Neural cell (in vitro differentiated cells): Measurements from ENCODE around the gene MYO7A. TPM values are rescaled to one million over a fixed set of nuclear protein-coding genes. Genes with fewer than 3 reads are reported as not detected.

ENCODE experiments used
- H2AFZ ChIP-seq: fragments of 200-600, 300-800 bp; sonication (generic), shearing (Covaris generic); 2 replicates; pipeline ENCODE4 v1.6.0; 2014; ENCODE audit warnings: low read depth, mild to moderate bottlenecking, antibody characterized with exemption, low read length, moderate library complexity
- H3F3A ChIP-seq: fragments of 200-600 bp; shearing (Covaris generic); 2 replicates; pipeline ENCODE4 v1.6.1; 2016; ENCODE audit warnings: mild to moderate bottlenecking, moderate library complexity, mixed read lengths, antibody characterized with exemption, low read length; ENCODE audit not compliant: insufficient read depth, poor library complexity, severe bottlenecking
- H3K27ac ChIP-seq: fragments of 200-600, 300-800 bp; sonication (generic), shearing (Covaris generic); 2 replicates; pipeline ENCODE4 v1.5.1; 2014; ENCODE audit warnings: mild to moderate bottlenecking, low read length, moderate library complexity
- H3K27me3 ChIP-seq: fragments of 300-800, 200-600 bp; sonication (generic), shearing (Covaris generic); 2 replicates; pipeline ENCODE4 v1.6.0; 2014; ENCODE audit warnings: mild to moderate bottlenecking, low read depth, low read length, moderate library complexity; ENCODE audit not compliant: insufficient read depth
- H3K36me3 ChIP-seq: fragments of 300-800, 200-600 bp; sonication (generic), shearing (Covaris generic); 2 replicates; pipeline ENCODE4 v1.5.1; 2014; ENCODE audit warnings: mild to moderate bottlenecking, antibody characterized with exemption, low read length, moderate library complexity; ENCODE audit not compliant: insufficient read depth
- H3K4me2 ChIP-seq: fragments of 300-800, 200-600 bp; sonication (generic), shearing (Covaris generic); 2 replicates; pipeline ENCODE4 v1.6.0; 2014; ENCODE audit warnings: mild to moderate bottlenecking, low read length
- H3K4me3 ChIP-seq: fragments of 300-800, 200-600 bp; sonication (generic), shearing (Covaris generic); 2 replicates; pipeline ENCODE4 v1.5.1; 2014; ENCODE audit warnings: mild to moderate bottlenecking, low read length, moderate library complexity
- H3K79me2 ChIP-seq: fragments of 200-600 bp; shearing (Covaris generic); replicated peaks from 2 replicates; pipeline ENCODE4 v1.6.0; 2014; ENCODE audit warnings: mild to moderate bottlenecking, low read length, moderate library complexity; ENCODE audit not compliant: insufficient read depth
- H3K9ac ChIP-seq: fragments of 300-800, 200-600 bp; sonication (generic), shearing (Covaris generic); 2 replicates; pipeline ENCODE4 v1.6.1; 2016; ENCODE audit warnings: mild to moderate bottlenecking, low read length, mixed read lengths
- H3K9me2 ChIP-seq: fragments of 200-600 bp; shearing (Covaris generic); 2 replicates; pipeline ENCODE4 v1.6.1; 2016; ENCODE audit warnings: mild to moderate bottlenecking, low read length, mixed read lengths; ENCODE audit not compliant: insufficient read depth
- H3K9me3 ChIP-seq: fragments of 200-600, 300-800 bp; sonication (generic), shearing (Covaris generic); 2 replicates; pipeline ENCODE4 v1.6.1; 2016; ENCODE audit warnings: mild to moderate bottlenecking, mixed run types, low read length, moderate library complexity, mixed read lengths
- H4K20me1 ChIP-seq: fragments of 200-600 bp; shearing (Covaris generic); 2 replicates; pipeline ENCODE4 v1.6.1; 2016; ENCODE audit warnings: mild to moderate bottlenecking, mixed run types; ENCODE audit not compliant: insufficient read depth
- CTCF ChIP-seq: fragments of 450-650 bp; IDR thresholded peaks from 2 replicates; pipeline ENCODE4 v1.5.1; 2014; ENCODE audit warnings: antibody characterized with exemption, mild to moderate bottlenecking, moderate library complexity; ENCODE audit not compliant: poor library complexity, severe bottlenecking
- EP300 ChIP-seq: fragments of 450-650 bp; conservative IDR thresholded peaks from 2 replicates; pipeline ENCODE4 v1.6.1; 2014; ENCODE audit warnings: antibody characterized with exemption, mild to moderate bottlenecking, moderate library complexity; ENCODE audit not compliant: poor library complexity, severe bottlenecking
- EZH2 ChIP-seq: fragments of 200-600, 300-800 bp; shearing (Covaris generic), sonication (generic); IDR thresholded peaks from 2 replicates; pipeline ENCODE4 v1.6.1; 2014; ENCODE audit warnings: antibody characterized with exemption, low read length, borderline replicate concordance, mild to moderate bottlenecking; ENCODE audit not compliant: insufficient read depth, poor library complexity, severe bottlenecking
- MXI1 ChIP-seq: fragments of 450-650 bp; conservative IDR thresholded peaks from 2 replicates; pipeline ENCODE4 v1.6.1; 2014; ENCODE audit warnings: antibody characterized with exemption, mild to moderate bottlenecking; ENCODE audit not compliant: poor library complexity, severe bottlenecking
- POLR2AphosphoS5 ChIP-seq: IDR thresholded peaks from 2 replicates; pipeline ENCODE4 v1.6.1; 2012
- RAD21 ChIP-seq: fragments of 450-650 bp; conservative IDR thresholded peaks from 2 replicates; pipeline ENCODE4 v1.6.1; 2014; ENCODE audit warnings: antibody characterized with exemption, mild to moderate bottlenecking, moderate library complexity
- SMC3 ChIP-seq: fragments of 450-650 bp; conservative IDR thresholded peaks from 2 replicates; pipeline ENCODE4 v1.6.1; 2014; ENCODE audit warnings: antibody characterized with exemption, mild to moderate bottlenecking, moderate library complexity; ENCODE audit not compliant: poor library complexity
- TAF1 ChIP-seq: IDR thresholded peaks from 2 replicates; pipeline ENCODE4 v1.6.1; 2012; ENCODE audit warnings: low read depth
- polyA plus RNA-seq: library from polyadenylated mRNA; depleted of rRNA; stranded (reverse); fragments of >200 nt; gene quantifications from 2 replicates; pipeline ENCODE4 v1.2.3, GENCODE V29; 2014
- TF ChIP-seq, protein P1 (sequence below): IDR thresholded peaks from 2 replicates; pipeline ENCODE4 v1.6.1; 2012; ENCODE audit warnings: borderline replicate concordance

The MYO7A gene
- polyA plus RNA-seq, 1 donor from 2014 or later = 0.61 TPM

DNA sequence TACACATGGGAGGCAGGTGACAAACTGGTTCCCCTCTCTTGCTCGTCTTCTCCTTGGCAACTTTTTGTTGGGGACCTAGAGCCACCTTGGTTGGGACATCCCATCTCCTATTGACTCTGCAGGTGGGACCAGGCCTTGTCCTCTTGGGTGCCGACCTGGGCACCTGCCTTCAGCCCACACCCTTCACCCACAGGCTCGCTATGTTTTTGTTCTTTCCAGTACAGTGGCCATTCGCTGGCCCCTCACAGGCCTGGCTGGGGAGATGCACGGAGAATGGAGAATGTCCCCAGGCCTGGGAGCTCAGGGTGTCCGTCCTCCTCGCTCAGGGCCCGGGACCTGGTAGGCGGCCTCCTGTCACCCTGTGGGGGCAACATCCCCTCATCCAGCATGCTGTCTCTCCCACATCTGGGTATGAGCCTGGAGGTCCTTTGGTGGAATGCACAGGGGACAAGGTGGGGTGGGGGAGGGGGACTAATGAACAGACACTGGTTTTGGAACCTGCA lies 40.3 kb upstream of the MYO7A start:
- H3K27me3 ChIP-seq = no peaks in the 10 kb centered on the region
- H4K20me1 ChIP-seq = no peaks in the 10 kb centered on the region
- no peaks in the 10 kb centered on the region for H3K9me3 ChIP-seq
- H3F3A ChIP-seq = no peaks in the 10 kb centered on the region
- H3K9me2 ChIP-seq = no peaks in the 10 kb centered on the region
- H3K4me2 ChIP-seq = no peak overlapping the region
- H3K79me2 ChIP-seq = no peaks in the 10 kb centered on the region
- no peaks in the 10 kb centered on the region for H3K36me3 ChIP-seq
- no peak overlapping the region for H3K4me3 ChIP-seq
- H3K9ac ChIP-seq = no peak overlapping the region
- no peak overlapping the region for H3K27ac ChIP-seq
- H2AFZ ChIP-seq = no peak overlapping the region
- TF ChIP-seq CTCF = no peak
- no peak for TF ChIP-seq POLR2AphosphoS5
- TF ChIP-seq RAD21 = no peak
- TF ChIP-seq EP300 = no peak
- no peak for TF ChIP-seq MXI1
- no peak for TF ChIP-seq TAF1
- TF ChIP-seq SMC3 = no peak
- no peak for TF ChIP-seq EZH2
- TF ChIP-seq, protein P1, sequence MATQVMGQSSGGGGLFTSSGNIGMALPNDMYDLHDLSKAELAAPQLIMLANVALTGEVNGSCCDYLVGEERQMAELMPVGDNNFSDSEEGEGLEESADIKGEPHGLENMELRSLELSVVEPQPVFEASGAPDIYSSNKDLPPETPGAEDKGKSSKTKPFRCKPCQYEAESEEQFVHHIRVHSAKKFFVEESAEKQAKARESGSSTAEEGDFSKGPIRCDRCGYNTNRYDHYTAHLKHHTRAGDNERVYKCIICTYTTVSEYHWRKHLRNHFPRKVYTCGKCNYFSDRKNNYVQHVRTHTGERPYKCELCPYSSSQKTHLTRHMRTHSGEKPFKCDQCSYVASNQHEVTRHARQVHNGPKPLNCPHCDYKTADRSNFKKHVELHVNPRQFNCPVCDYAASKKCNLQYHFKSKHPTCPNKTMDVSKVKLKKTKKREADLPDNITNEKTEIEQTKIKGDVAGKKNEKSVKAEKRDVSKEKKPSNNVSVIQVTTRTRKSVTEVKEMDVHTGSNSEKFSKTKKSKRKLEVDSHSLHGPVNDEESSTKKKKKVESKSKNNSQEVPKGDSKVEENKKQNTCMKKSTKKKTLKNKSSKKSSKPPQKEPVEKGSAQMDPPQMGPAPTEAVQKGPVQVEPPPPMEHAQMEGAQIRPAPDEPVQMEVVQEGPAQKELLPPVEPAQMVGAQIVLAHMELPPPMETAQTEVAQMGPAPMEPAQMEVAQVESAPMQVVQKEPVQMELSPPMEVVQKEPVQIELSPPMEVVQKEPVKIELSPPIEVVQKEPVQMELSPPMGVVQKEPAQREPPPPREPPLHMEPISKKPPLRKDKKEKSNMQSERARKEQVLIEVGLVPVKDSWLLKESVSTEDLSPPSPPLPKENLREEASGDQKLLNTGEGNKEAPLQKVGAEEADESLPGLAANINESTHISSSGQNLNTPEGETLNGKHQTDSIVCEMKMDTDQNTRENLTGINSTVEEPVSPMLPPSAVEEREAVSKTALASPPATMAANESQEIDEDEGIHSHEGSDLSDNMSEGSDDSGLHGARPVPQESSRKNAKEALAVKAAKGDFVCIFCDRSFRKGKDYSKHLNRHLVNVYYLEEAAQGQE = no peak

- Histone ChIP-seq H3K9me3 (no peaks in the 10 kb centered on the region), H3K4me2 (no peak overlapping the region), H3K9ac (no peak overlapping the region), H3K79me2 (no peaks in the 10 kb centered on the region), H2AFZ (no peak overlapping the region), H3F3A (no peaks in the 10 kb centered on the region), H3K9me2 (no peaks in the 10 kb centered on the region), H4K20me1 (no peaks in the 10 kb centered on the region), H3K4me3 (no peak overlapping the region), H3K27me3 (no peaks in the 10 kb centered on the region), H3K36me3 (no peaks in the 10 kb centered on the region), H3K27ac (no peak overlapping the region)
- TF ChIP-seq TAF1 (no peak), EZH2 (no peak), POLR2AphosphoS5 (no peak), CTCF (no peak), MXI1 (no peak), EP300 (no peak), SMC3 (no peak), RAD21 (no peak)
- TF ChIP-seq, protein P1 = no peak
Measured at GRCh38 chr11:77088236-77089003, 39.6 kb upstream of the MYO7A start.
